HepG2 (cell line): ENCODE measurements around the gene BLOC1S4. TPM values are rescaled to one million over a fixed set of nuclear protein-coding genes. Genes with fewer than 3 reads are reported as not detected.

Experiments used
- CENPX ChIP-seq: sonication (generic); formaldehyde crosslinking; IDR thresholded peaks from 2 replicates; pipeline ENCODE4 v1.9.0; 2021; ENCODE audit warnings: mild to moderate bottlenecking, missing genetic modification reagents, moderate library complexity
- FOXK2 ChIP-seq: fragments of 450-650 bp; IDR thresholded peaks from 2 replicates; pipeline ENCODE4 v1.6.1; 2016
- MAF1 ChIP-seq: sonication (generic); formaldehyde crosslinking; IDR thresholded peaks from 2 replicates; pipeline ENCODE4 v1.5.0; 2020; ENCODE audit warnings: missing genetic modification reagents, borderline replicate concordance
- MAFG ChIP-seq: sonication (generic); formaldehyde crosslinking; IDR thresholded peaks from 2 replicates; pipeline ENCODE4 v1.5.1; 2020; ENCODE audit warnings: mild to moderate bottlenecking, missing genetic modification reagents
- MAZ ChIP-seq, 2 experiments: sonication (generic) in 1 of 2; formaldehyde crosslinking in 1 of 2; IDR thresholded peaks; 2 replicates each; pipeline versions ENCODE4 v1.5.0 to v1.6.1; 2012 to 2020; ENCODE audit warnings: low read depth in 2 of 2, mild to moderate bottlenecking in 2 of 2, borderline replicate concordance in 1 of 2, improper control_type of control experiment in 1 of 2, low read length in 1 of 2, missing genetic modification reagents in 1 of 2, moderate library complexity in 1 of 2
- MED8 ChIP-seq: sonication (generic); formaldehyde crosslinking; IDR thresholded peaks from 2 replicates; pipeline ENCODE4 v1.8.1; 2023; ENCODE audit warnings: mild to moderate bottlenecking, missing genetic modification reagents; ENCODE audit not compliant: insufficient replicate concordance
- NR0B2 ChIP-seq: sonication (generic); formaldehyde crosslinking; IDR thresholded peaks from 2 replicates; pipeline ENCODE4 v1.4.0; 2020; ENCODE audit warnings: mild to moderate bottlenecking, missing genetic modification reagents
- NR2F2 ChIP-seq: IDR thresholded peaks from 2 replicates; pipeline ENCODE4 v1.6.1; 2012; ENCODE audit warnings: low read depth, inconsistent platforms, borderline replicate concordance
- RFX1 ChIP-seq: fragments of 450-650 bp; IDR thresholded peaks from 2 replicates; pipeline ENCODE4 v1.6.1; 2017
- RFXANK ChIP-seq: IDR thresholded peaks from 2 replicates; pipeline ENCODE4 v1.6.1; 2016
- SOX13 ChIP-seq, 3 experiments: fragments of 450-650 bp in 1 of 3; sonication (generic) in 1 of 3; formaldehyde crosslinking in 1 of 3; IDR thresholded peaks in 2 of 3; conservative IDR thresholded peaks in 1 of 3; 2 replicates each; pipeline versions ENCODE4 v1.5.0 to v1.6.1; 2016 to 2020; ENCODE audit warnings: antibody characterized with exemption in 1 of 3, mild to moderate bottlenecking in 1 of 3, missing compliant biosample characterization in 1 of 3, missing genetic modification reagents in 1 of 3, moderate library complexity in 1 of 3
- SSRP1 ChIP-seq: IDR thresholded peaks from 2 replicates; pipeline ENCODE4 v1.6.1; 2016; ENCODE audit warnings: control low read depth
- ZBTB26 ChIP-seq: IDR thresholded peaks from 2 replicates; pipeline ENCODE4 v1.6.1; 2016; ENCODE audit warnings: missing compliant biosample characterization, missing genetic modification reagents, borderline replicate concordance
- ZBTB33 ChIP-seq: sonication (generic); formaldehyde crosslinking; IDR thresholded peaks from 2 replicates; pipeline ENCODE4 v1.4.0; 2020; ENCODE audit warnings: missing genetic modification reagents
- ZBTB43 ChIP-seq: sonication (generic); formaldehyde crosslinking; conservative IDR thresholded peaks from 2 replicates; pipeline ENCODE4 v1.4.0; 2020; ENCODE audit warnings: missing genetic modification reagents
- ZFP82 ChIP-seq: sonication (generic); formaldehyde crosslinking; IDR thresholded peaks from 2 replicates; pipeline ENCODE4 v1.5.1; 2020; ENCODE audit warnings: mild to moderate bottlenecking, missing genetic modification reagents, borderline replicate concordance
- ZNF101 ChIP-seq: sonication (generic); formaldehyde crosslinking; IDR thresholded peaks from 2 replicates; pipeline ENCODE4 v1.4.0; 2020; ENCODE audit warnings: mild to moderate bottlenecking, low read depth, missing genetic modification reagents, borderline replicate concordance
- ZNF629 ChIP-seq: sonication (generic); formaldehyde crosslinking; conservative IDR thresholded peaks from 2 replicates; pipeline ENCODE4 v1.5.0; 2020; ENCODE audit warnings: missing genetic modification reagents
- ZNF639 ChIP-seq: conservative IDR thresholded peaks from 2 replicates; pipeline ENCODE4 v1.6.1; 2018; ENCODE audit warnings: missing genetic modification reagents
- ZNF660 ChIP-seq: sonication (generic); formaldehyde crosslinking; IDR thresholded peaks from 2 replicates; pipeline ENCODE4 v1.5.1; 2020; ENCODE audit warnings: mild to moderate bottlenecking, low read depth, missing genetic modification reagents, borderline replicate concordance
- ZNF792 ChIP-seq: IDR thresholded peaks from 2 replicates; pipeline ENCODE4 v1.6.1; 2016
- ZNF83 ChIP-seq: sonication (generic); formaldehyde crosslinking; IDR thresholded peaks from 2 replicates; pipeline ENCODE4 v1.4.0; 2020; ENCODE audit warnings: missing genetic modification reagents, mild to moderate bottlenecking, borderline replicate concordance
- ZSCAN29 ChIP-seq: sonication (generic); formaldehyde crosslinking; conservative IDR thresholded peaks from 2 replicates; pipeline ENCODE4 v1.4.0; 2020; ENCODE audit warnings: mild to moderate bottlenecking, missing genetic modification reagents
- polyA plus RNA-seq, 8 experiments: library from polyadenylated mRNA; depleted of rRNA in 3 of 8; stranded (reverse) in 7 of 8; unstranded in 1 of 8; fragments of >200 nt; fragmentation: Illumina TruSeq in 4 of 8; extraction: Trizol in 4 of 8; gene quantifications; 2 replicates each; pipeline versions ENCODE4 v1.2.1 to v1.2.3, GENCODE V29; 2011 to 2016; ENCODE audit warnings: low read depth in 4 of 8, missing spikeins in 1 of 8, mixed read lengths in 1 of 8; ENCODE audit not compliant: insufficient read depth in 1 of 8
- total RNA-seq, 5 experiments: library from RNA; depleted of rRNA; stranded (reverse); fragments of >200 nt; fragmentation: Illumina TruSeq; extraction: Trizol; gene quantifications; 2 replicates each; pipeline ENCODE4 v1.2.3, GENCODE V29; 2016; ENCODE audit warnings: low read depth in 1 of 5

The BLOC1S4 gene
- total and polyA plus RNA-seq, 2 of the 13 experiments (the other 11 are each of a cell fraction or from before 2014, with no cell fraction given), result 15.5 to 20.9 TPM

GRCh38 chr4:6733358-6734164 lies 17.6 kb downstream of the BLOC1S4 start (continued):
- TF ChIP-seq NR2F2, result peak; percentile 77; the same call in 1 of the 2 replicates
- no peak for TF ChIP-seq CENPX (CRISPR knock-in tag)
- TF ChIP-seq ZSCAN29 (CRISPR knock-in tag), result peak; percentile 88
- no peak for TF ChIP-seq MAFG (CRISPR knock-in tag)
- TF ChIP-seq FOXK2, result peak; percentile 85
- TF ChIP-seq ZNF660, result no peak
- no peak for TF ChIP-seq ZBTB33 (CRISPR knock-in tag)
- TF ChIP-seq MED8, result peak; percentile 85
- TF ChIP-seq MAZ (IDR thresholded peaks at IDR 0.05; ENCODE audit: borderline replicate concordance, low read depth, low read length), result no peak
- TF ChIP-seq MAZ (CRISPR knock-in tag; IDR thresholded peaks at IDR 0.05; ENCODE audit: low read depth), result 0 out of 2 replicates have a peak, but pooled peaks have one; percentile 42
- no peak; the same call in 1 of the 2 replicates for TF ChIP-seq ZNF629 (CRISPR knock-in tag)
- TF ChIP-seq SOX13 (IDR thresholded peaks at IDR 0.05), result no peak; the same call in 1 of the 2 replicates
- TF ChIP-seq SOX13 (CRISPR knock-in tag; conservative IDR thresholded peaks at IDR 0.05 in 1 of 2, IDR thresholded peaks at IDR 0.05 in 1 of 2), result peak in 1 of 2 experiments; percentile 81; a peak in 2 of 4 replicates
- TF ChIP-seq MAF1 (CRISPR knock-in tag), result no peak
- no peak for TF ChIP-seq ZBTB26
- no peak for TF ChIP-seq ZNF83
- TF ChIP-seq ZBTB43 (CRISPR knock-in tag), result peak; percentile 97
- no peak; the same call in 1 of the 2 replicates for TF ChIP-seq NR0B2 (CRISPR knock-in tag)
- no peak for TF ChIP-seq RFX1
- no peak for TF ChIP-seq ZNF101 (CRISPR knock-in tag)
- TF ChIP-seq ZNF639, result peak; percentile 41; the same call in 1 of the 2 replicates
- TF ChIP-seq ZNF792 (CRISPR knock-in tag), result no peak; the same call in 1 of the 2 replicates
- no peak for TF ChIP-seq SSRP1 (CRISPR knock-in tag)
- TF ChIP-seq ZFP82 (CRISPR knock-in tag), result peak; percentile 64; the same call in 1 of the 2 replicates
- TF ChIP-seq RFXANK (CRISPR knock-in tag), result no peak
